Measurements from ENCODE around the gene CEP126. TPM values are rescaled to one million over a fixed set of nuclear protein-coding genes. Genes with fewer than 3 reads are reported as not detected.

Gene CEP126
- total RNA-seq, 1 donor = 3.6 TPM

- Histone ChIP-seq H3K4me2 (ENCODE audit: insufficient read depth, low read length) (no peak overlapping the region), H3K79me2 (ENCODE audit: insufficient read depth, low read length) (no peaks in the 10 kb centered on the region), H3K27ac (ENCODE audit: low read depth, low read length) (no peak overlapping the region), H2AFZ (ENCODE audit: low read length) (no peak overlapping the region), H3K4me1 (ENCODE audit: insufficient read depth, low read length) (no peaks in the 10 kb centered on the region), H3K27me3 (ENCODE audit: insufficient read depth, low read length) (no peaks in the 10 kb centered on the region), H3K4me3 (ENCODE audit: insufficient read depth, low read length) (no peak overlapping the region), H4K20me1 (ENCODE audit: insufficient read depth, low read length) (no peaks in the 10 kb centered on the region), H3K9me3 (ENCODE audit: low read depth, low read length) (no peaks in the 10 kb centered on the region), H3K36me3 (ENCODE audit: insufficient read depth, low read length) (no peaks in the 10 kb centered on the region)
- no peak for DNase-seq (ENCODE audit: insufficient read length, low spot score, missing footprints)
- no peak for TF ChIP-seq CTCF (IDR thresholded peaks at IDR 0.05; ENCODE audit: extremely low read depth, low read depth, low read length)
These were observed 8.7 kb downstream of the CEP126 start for GRCh38 chr11:101923554-101923953.

- no peak for TF ChIP-seq CTCF (IDR thresholded peaks at IDR 0.05; ENCODE audit: extremely low read depth, low read depth, low read length)
- Histone ChIP-seq H2AFZ (ENCODE audit: low read length) (no peak overlapping the region), H3K4me2 (ENCODE audit: insufficient read depth, low read length) (no peak overlapping the region), H3K9me3 (ENCODE audit: low read depth, low read length) (no peaks in the 10 kb centered on the region), H4K20me1 (ENCODE audit: insufficient read depth, low read length) (no peaks in the 10 kb centered on the region), H3K27me3 (ENCODE audit: insufficient read depth, low read length) (no peaks in the 10 kb centered on the region), H3K36me3 (ENCODE audit: insufficient read depth, low read length) (no peaks in the 10 kb centered on the region), H3K79me2 (ENCODE audit: insufficient read depth, low read length) (no peaks in the 10 kb centered on the region), H3K4me1 (ENCODE audit: insufficient read depth, low read length) (no peaks in the 10 kb centered on the region), H3K4me3 (ENCODE audit: insufficient read depth, low read length) (no peak overlapping the region), H3K27ac (ENCODE audit: low read depth, low read length) (no peak overlapping the region)
- no peak for DNase-seq (ENCODE audit: insufficient read length, low spot score, missing footprints)
These were observed 14.6 kb downstream of the CEP126 start for GRCh38 chr11:101929294-101929915.

GRCh38 chr11:101931692-101932091 is 16.9 kb downstream of the CEP126 start:
- no peak for DNase-seq (ENCODE audit: insufficient read length, low spot score, missing footprints)
- no peaks in the 10 kb centered on the region for H3K9me3 ChIP-seq (ENCODE audit: low read depth, low read length)
- no peaks in the 10 kb centered on the region for H4K20me1 ChIP-seq (ENCODE audit: insufficient read depth, low read length)
- H2AFZ ChIP-seq (ENCODE audit: low read length) = no peak overlapping the region
- H3K36me3 ChIP-seq (ENCODE audit: insufficient read depth, low read length) = no peaks in the 10 kb centered on the region
- no peak overlapping the region for H3K4me3 ChIP-seq (ENCODE audit: insufficient read depth, low read length)
- H3K27ac ChIP-seq (ENCODE audit: low read depth, low read length) = no peak overlapping the region
- H3K79me2 ChIP-seq (ENCODE audit: insufficient read depth, low read length) = no peaks in the 10 kb centered on the region
- no peak overlapping the region for H3K4me2 ChIP-seq (ENCODE audit: insufficient read depth, low read length)
- H3K4me1 ChIP-seq (ENCODE audit: insufficient read depth, low read length) = no peaks in the 10 kb centered on the region
- TF ChIP-seq CTCF (IDR thresholded peaks at IDR 0.05; ENCODE audit: extremely low read depth, low read depth, low read length) = no peak
- H3K27me3 ChIP-seq (ENCODE audit: insufficient read depth, low read length) = no peaks in the 10 kb centered on the region

- no peak for DNase-seq (ENCODE audit: insufficient read length, low spot score, missing footprints)
- H3K9me3 ChIP-seq (ENCODE audit: low read depth, low read length) = no peaks in the 10 kb centered on the region
- H3K27ac ChIP-seq (ENCODE audit: low read depth, low read length) = no peak overlapping the region
- no peaks in the 10 kb centered on the region for H3K79me2 ChIP-seq (ENCODE audit: insufficient read depth, low read length)
- no peak for TF ChIP-seq CTCF (IDR thresholded peaks at IDR 0.05; ENCODE audit: extremely low read depth, low read depth, low read length)
- no peaks in the 10 kb centered on the region for H3K4me1 ChIP-seq (ENCODE audit: insufficient read depth, low read length)
- no peaks in the 10 kb centered on the region for H3K36me3 ChIP-seq (ENCODE audit: insufficient read depth, low read length)
- no peaks in the 10 kb centered on the region for H3K27me3 ChIP-seq (ENCODE audit: insufficient read depth, low read length)
- no peaks in the 10 kb centered on the region for H4K20me1 ChIP-seq (ENCODE audit: insufficient read depth, low read length)
- H2AFZ ChIP-seq (ENCODE audit: low read length) = no peak overlapping the region
- H3K4me2 ChIP-seq (ENCODE audit: insufficient read depth, low read length) = no peak overlapping the region
- H3K4me3 ChIP-seq (ENCODE audit: insufficient read depth, low read length) = no peak overlapping the region
These were observed 26.2 kb downstream of the CEP126 start for GRCh38 chr11:101940901-101941520.

Measured in osteoblast (primary cell).